Aortic smooth muscle cell (primary cell): ENCODE measurements around the gene EQTN. TPM values are rescaled to one million over a fixed set of nuclear protein-coding genes. Genes with fewer than 3 reads are reported as not detected.

Experiments
- total RNA-seq: library from RNA; depleted of rRNA; stranded (reverse); fragments of >200 nt; gene quantifications from 2 replicates; pipeline ENCODE4 v1.2.3, GENCODE V29; 2014

Gene EQTN
- total RNA-seq = not detected in 2 replicates

GRCh38 chr9:27297050-27297449 is at the start of gene EQTN:
TSS of gene EQTN (minus strand) at chr9:27297150. CDS start at chr9:27297055, 95 bp downstream.

Other genes with a start within 250 kb of the EQTN start
- gene TEK, start 187.9 kb downstream of the EQTN start, total RNA-seq = 2.1 and 3.4 TPM in 2 replicates
- gene IFNK, start 227.1 kb upstream of the EQTN start, total RNA-seq = not detected in 2 replicates
- gene MOB3B, start 232.7 kb upstream of the EQTN start, total RNA-seq = under 0.01 and 0.06 TPM in 2 replicates